WTC11 (cell line): ENCODE measurements around the gene TUBA4B.

ENCODE experiments used
- ATF2 ChIP-seq: sonication (generic); formaldehyde crosslinking; IDR thresholded peaks from 2 replicates; pipeline ENCODE4 v1.8.1; 2022; ENCODE audit warnings: low read depth, missing genetic modification reagents, borderline replicate concordance
- CREB1 ChIP-seq: sonication (generic); formaldehyde crosslinking; IDR thresholded peaks from 2 replicates; pipeline ENCODE4 v1.8.0; 2023; ENCODE audit warnings: mild to moderate bottlenecking, missing genetic modification reagents
- CREM ChIP-seq: sonication (generic); formaldehyde crosslinking; IDR thresholded peaks from 2 replicates; pipeline ENCODE4 v1.8.1; 2022; ENCODE audit warnings: mild to moderate bottlenecking, missing genetic modification reagents, moderate library complexity
- CTCF ChIP-seq: fragments of 200-600 bp; IDR thresholded peaks from 2 replicates; pipeline ENCODE4 v1.8.0; 2022; ENCODE audit warnings: antibody characterized with exemption
- ETV6 ChIP-seq: sonication (generic); formaldehyde crosslinking; IDR thresholded peaks from 2 replicates; pipeline ENCODE4 v1.8.1; 2022; ENCODE audit warnings: mild to moderate bottlenecking, missing genetic modification reagents
- IRF1 ChIP-seq: sonication (generic); formaldehyde crosslinking; IDR thresholded peaks from 2 replicates; pipeline ENCODE4 v1.8.0; 2023; ENCODE audit warnings: missing genetic modification reagents
- IRF2 ChIP-seq: sonication (generic); formaldehyde crosslinking; IDR thresholded peaks from 2 replicates; pipeline ENCODE4 v1.8.0; 2022; ENCODE audit warnings: low read depth, missing genetic modification reagents, borderline replicate concordance
- JUN ChIP-seq: sonication (generic); formaldehyde crosslinking; IDR thresholded peaks from 2 replicates; pipeline ENCODE4 v1.8.0; 2023; ENCODE audit warnings: mild to moderate bottlenecking, missing genetic modification reagents
- TCF7 ChIP-seq: sonication (generic); formaldehyde crosslinking; IDR thresholded peaks from 2 replicates; pipeline ENCODE4 v1.8.0; 2022; ENCODE audit warnings: mild to moderate bottlenecking, low read depth, missing genetic modification reagents, moderate library complexity
- TEAD4 ChIP-seq: sonication (generic); formaldehyde crosslinking; IDR thresholded peaks from 2 replicates; pipeline ENCODE4 v1.8.0; 2022; ENCODE audit warnings: mild to moderate bottlenecking, missing genetic modification reagents
- ZNF423 ChIP-seq: fragments of 250-450 bp; sonication (Bioruptor Pico); IDR thresholded peaks from 2 replicates; pipeline ENCODE4 v2.1.2; 2022; ENCODE audit warnings: mild to moderate bottlenecking, moderate library complexity
- TF ChIP-seq, protein P1 (sequence below): sonication (generic); formaldehyde crosslinking; IDR thresholded peaks from 2 replicates; pipeline ENCODE4 v1.8.1; 2023; ENCODE audit warnings: mild to moderate bottlenecking, missing genetic modification reagents, moderate library complexity
- TF ChIP-seq, protein P2 (sequence below): sonication (generic); formaldehyde crosslinking; IDR thresholded peaks from 2 replicates; pipeline ENCODE4 v1.8.0; 2022; ENCODE audit warnings: mild to moderate bottlenecking, missing genetic modification reagents

GRCh38 chr2:219289195-219289536 lies 36.1 kb downstream of the TUBA4B start:
- TF ChIP-seq CTCF (no peak), CREM (CRISPR knock-in tag) (no peak), ATF2 (CRISPR knock-in tag) (no peak), TEAD4 (no peak), CREB1 (CRISPR knock-in tag) (no peak), IRF2 (CRISPR knock-in tag) (no peak), JUN (no peak), IRF1 (CRISPR knock-in tag) (no peak), TCF7 (CRISPR knock-in tag) (no peak), ETV6 (CRISPR knock-in tag) (no peak), ZNF423 (CRISPR knock-in tag) (no peak)
- TF ChIP-seq, protein P1, sequence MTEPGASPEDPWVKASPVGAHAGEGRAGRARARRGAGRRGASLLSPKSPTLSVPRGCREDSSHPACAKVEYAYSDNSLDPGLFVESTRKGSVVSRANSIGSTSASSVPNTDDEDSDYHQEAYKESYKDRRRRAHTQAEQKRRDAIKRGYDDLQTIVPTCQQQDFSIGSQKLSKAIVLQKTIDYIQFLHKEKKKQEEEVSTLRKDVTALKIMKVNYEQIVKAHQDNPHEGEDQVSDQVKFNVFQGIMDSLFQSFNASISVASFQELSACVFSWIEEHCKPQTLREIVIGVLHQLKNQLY (CRISPR knock-in tag), result no peak
- TF ChIP-seq, protein P2, sequence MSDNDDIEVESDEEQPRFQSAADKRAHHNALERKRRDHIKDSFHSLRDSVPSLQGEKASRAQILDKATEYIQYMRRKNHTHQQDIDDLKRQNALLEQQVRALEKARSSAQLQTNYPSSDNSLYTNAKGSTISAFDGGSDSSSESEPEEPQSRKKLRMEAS (CRISPR knock-in tag), result no peak
